Tibial nerve (tissue), 4 donors: ENCODE measurements around the gene MTRF1L. TPM values are rescaled to one million over a fixed set of nuclear protein-coding genes. Genes with fewer than 3 reads are reported as not detected.

Experiments used
- DNase-seq, 2 donors: peaks; one replicate each; pipeline ENCODE4 v3.0.0-alpha.2; 2019; ENCODE audit warnings: low spot score in 2 of 2
- H3K27ac ChIP-seq, 4 donors: fragments of 200-600 bp; sonication (generic) in 3 of 4; one replicate each; pipeline ENCODE4 v1.5.1; 2017 to 2019; ENCODE audit warnings: mild to moderate bottlenecking in 1 of 4
- H3K27me3 ChIP-seq, 2 donors: fragments of 200-600 bp; sonication (generic) in 1 of 2; one replicate each; pipeline versions ENCODE4 v1.5.1 to v1.6.0; 2017 to 2019
- H3K36me3 ChIP-seq, 3 donors: fragments of 200-600 bp; sonication (generic); one replicate each; pipeline ENCODE4 v1.5.1; 2018 to 2019
- H3K4me1 ChIP-seq, 4 donors: fragments of 200-600 bp; sonication (generic) in 3 of 4; one replicate each; pipeline ENCODE4 v1.5.1; 2017 to 2019
- H3K4me3 ChIP-seq, 4 donors: fragments of 200-600 bp; sonication (generic) in 3 of 4; one replicate each; pipeline ENCODE4 v1.5.1; 2017 to 2019; ENCODE audit warnings: mild to moderate bottlenecking in 1 of 4, moderate library complexity in 1 of 4
- H3K9me3 ChIP-seq, 4 donors: fragments of 200-600 bp; sonication (generic) in 3 of 4; one replicate each; pipeline ENCODE4 v1.5.1; 2017 to 2019
- EP300 ChIP-seq, 2 donors: sonication (generic); formaldehyde crosslinking; IDR thresholded peaks; one replicate each; pipeline ENCODE4 v1.6.1; 2017; ENCODE audit warnings: antibody characterized with exemption in 2 of 2, mild to moderate bottlenecking in 1 of 2
- POLR2A ChIP-seq, 2 donors: fragments of 450-650 bp; IDR thresholded peaks; one replicate each; pipeline ENCODE4 v1.6.1; 2017; ENCODE audit warnings: antibody characterized with exemption in 2 of 2, mild to moderate bottlenecking in 2 of 2, moderate library complexity in 2 of 2
- WGBS, 2 donors: methylation state at CpG; one replicate each; pipeline ENCODE4 v1.1.5; 2018; 5-methylcytosine and 5-hydroxymethylcytosine counted together
- total RNA-seq, 4 donors: library from RNA; depleted of rRNA; stranded (reverse); fragments of >200 nt; gene quantifications; one replicate each; pipeline ENCODE4 v1.1.0, GENCODE V29; 2016
- TF ChIP-seq, protein P1 (sequence below), 5 experiments: fragments of 200-600 bp in 3 of 5; fragments of 450-650 bp in 2 of 5; sonication (generic) in 3 of 5; IDR thresholded peaks; one replicate each; pipeline ENCODE4 v1.5.1; 2016 to 2019; ENCODE audit warnings: antibody characterized with exemption in 5 of 5, mild to moderate bottlenecking in 3 of 5, moderate library complexity in 2 of 5

Gene MTRF1L
- total RNA-seq, 4 donors from 2014 or later = 10.6 to 22.3 (median 12.4) TPM

- peaks cover 0 to 28% (median 25%) of the 10 kb centered on the region in 4 donors for H3K4me1 ChIP-seq
- WGBS, 2 donors = 0% methylated on average over 38 of the region's 38 CpGs
- peaks cover 0 to 8% (median 0%) of the 10 kb centered on the region in 3 donors for H3K36me3 ChIP-seq
- peak overlapping the region; percentile 52 to 87 (median 70) for H3K4me3 ChIP-seq
- DNase-seq = peak; percentile 84 to 85
- no peaks in the 10 kb centered on the region for H3K27me3 ChIP-seq
- H3K9me3 ChIP-seq = no peaks in the 10 kb centered on the region
- no peak for TF ChIP-seq POLR2A (IDR thresholded peaks at IDR 0.05)
- TF ChIP-seq, protein P1, sequence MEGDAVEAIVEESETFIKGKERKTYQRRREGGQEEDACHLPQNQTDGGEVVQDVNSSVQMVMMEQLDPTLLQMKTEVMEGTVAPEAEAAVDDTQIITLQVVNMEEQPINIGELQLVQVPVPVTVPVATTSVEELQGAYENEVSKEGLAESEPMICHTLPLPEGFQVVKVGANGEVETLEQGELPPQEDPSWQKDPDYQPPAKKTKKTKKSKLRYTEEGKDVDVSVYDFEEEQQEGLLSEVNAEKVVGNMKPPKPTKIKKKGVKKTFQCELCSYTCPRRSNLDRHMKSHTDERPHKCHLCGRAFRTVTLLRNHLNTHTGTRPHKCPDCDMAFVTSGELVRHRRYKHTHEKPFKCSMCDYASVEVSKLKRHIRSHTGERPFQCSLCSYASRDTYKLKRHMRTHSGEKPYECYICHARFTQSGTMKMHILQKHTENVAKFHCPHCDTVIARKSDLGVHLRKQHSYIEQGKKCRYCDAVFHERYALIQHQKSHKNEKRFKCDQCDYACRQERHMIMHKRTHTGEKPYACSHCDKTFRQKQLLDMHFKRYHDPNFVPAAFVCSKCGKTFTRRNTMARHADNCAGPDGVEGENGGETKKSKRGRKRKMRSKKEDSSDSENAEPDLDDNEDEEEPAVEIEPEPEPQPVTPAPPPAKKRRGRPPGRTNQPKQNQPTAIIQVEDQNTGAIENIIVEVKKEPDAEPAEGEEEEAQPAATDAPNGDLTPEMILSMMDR (IDR thresholded peaks at IDR 0.05) = peak in 1 of 5 experiments; percentile 11
- peak in 1 of 2 donors; percentile 39 for TF ChIP-seq EP300 (IDR thresholded peaks at IDR 0.05)
- H3K27ac ChIP-seq = peak overlapping the region; percentile 83 to 95 (median 90)
These were observed 18.6 kb downstream of the MTRF1L start for GRCh38 chr6:152983637-152984512.

DNA sequence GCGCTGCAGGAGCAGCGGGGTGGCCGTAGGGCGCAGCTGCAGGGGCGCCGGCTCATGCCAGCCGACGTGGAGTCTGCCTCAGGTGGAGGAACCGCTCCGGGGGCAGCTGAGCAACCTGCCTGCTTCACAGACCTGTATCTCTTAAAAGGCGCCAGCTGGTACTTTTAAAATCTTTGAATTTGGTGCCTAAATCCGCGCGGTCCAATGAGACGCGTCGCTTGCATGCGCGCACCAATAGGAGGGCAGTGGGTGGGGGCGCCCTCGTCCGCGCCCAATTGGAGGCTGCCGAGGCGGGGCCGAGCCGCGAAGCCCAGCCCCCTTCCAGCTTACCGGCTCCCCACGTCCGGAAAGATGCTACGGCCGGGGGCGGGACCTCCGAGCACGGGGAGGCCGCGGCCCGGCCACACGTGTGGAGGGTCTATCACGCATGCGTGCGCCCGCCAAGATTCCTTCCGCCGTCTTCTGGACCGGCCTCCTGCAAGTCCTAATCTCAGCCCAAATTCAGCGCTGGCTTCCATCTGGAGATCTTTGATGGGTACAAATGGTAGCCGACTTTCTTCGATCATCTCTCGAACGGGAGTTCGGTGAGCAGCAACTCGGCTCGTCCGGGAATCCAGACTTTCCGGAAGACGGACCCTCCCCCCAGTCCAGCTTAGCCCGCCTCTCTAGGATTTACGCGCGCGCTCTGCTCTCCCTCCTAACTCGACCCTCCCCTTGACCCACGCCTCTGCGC, 19.4 kb downstream of the MTRF1L start, which contains the start of gene FBXO5:
TSS of gene FBXO5 (minus strand) at position 138 of the 733 bp plus-strand sequence. CDS start at position 56, 82 bp downstream.
- Histone ChIP-seq H3K9me3 (no peaks in the 10 kb centered on the region), H3K27me3 (no peaks in the 10 kb centered on the region), H3K36me3 (peaks cover 0 to 8% (median 0%) of the 10 kb centered on the region in 3 donors), H3K27ac (peak within 1 kb of the TSS; percentile 83 to 95 (median 90)), H3K4me3 (peak within 1 kb of the TSS; percentile 52 to 87 (median 70)), H3K4me1 (peaks cover 0 to 28% (median 25%) of the 10 kb centered on the region in 4 donors)
- 0 to 1% methylated on average over 41 to 49 of the region's 66 CpGs for WGBS, 2 donors
- DNase-seq = peak; percentile 93 to 94
- TF ChIP-seq, protein P1 (IDR thresholded peaks at IDR 0.05) = peak in 1 of 5 experiments; percentile 15
- peak; percentile 75 to 82 for TF ChIP-seq EP300 (IDR thresholded peaks at IDR 0.05)
- TF ChIP-seq POLR2A (IDR thresholded peaks at IDR 0.05) = peak in 1 of 2 donors; percentile 58

DNA sequence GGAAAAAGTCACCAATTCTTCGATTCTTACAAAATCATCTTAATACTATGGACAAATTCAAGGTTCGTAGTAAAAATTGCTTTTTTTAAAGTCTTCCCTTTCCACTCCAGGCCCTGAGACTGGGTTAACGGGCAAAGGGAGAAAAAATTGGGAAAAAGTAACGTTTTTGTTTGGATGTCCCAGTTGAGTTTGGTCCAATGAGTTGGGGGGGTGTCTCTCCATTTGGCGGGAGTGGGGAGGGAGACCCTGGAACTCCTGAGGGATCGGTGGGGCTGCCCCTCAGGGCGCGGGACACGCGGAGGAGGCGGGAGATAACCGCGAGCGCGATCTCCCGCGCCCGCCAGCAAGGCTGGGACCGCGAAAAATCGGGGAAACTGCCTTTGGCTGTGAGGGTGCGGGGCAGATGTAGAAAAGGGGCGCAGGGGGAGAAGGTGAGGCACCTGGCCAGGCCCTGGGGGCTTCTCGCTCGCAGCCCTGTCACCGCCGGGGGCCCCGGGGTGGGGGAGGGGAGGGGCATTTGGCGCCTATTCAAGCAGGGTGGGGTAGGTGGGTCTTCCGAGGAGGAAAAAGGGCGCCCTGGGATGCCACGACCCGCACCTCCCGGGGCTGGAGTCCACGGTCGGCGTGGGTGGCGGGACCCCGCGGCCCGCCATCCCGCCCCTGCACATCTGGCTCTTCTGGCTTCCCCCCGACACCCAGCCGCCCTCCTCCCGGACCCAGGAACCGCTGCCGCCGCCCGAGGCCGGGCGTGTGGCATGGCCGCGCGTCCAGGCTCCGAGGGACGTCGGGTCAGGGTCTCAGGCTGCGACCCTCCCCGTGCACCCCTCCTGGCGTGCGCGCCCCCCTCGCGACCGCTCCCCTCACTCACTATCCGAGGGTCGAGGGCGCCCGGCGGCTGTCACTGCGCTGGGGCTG, 20.3 kb downstream of the MTRF1L start:
- DNase-seq = no peak
- peaks cover 0 to 28% (median 25%) of the 10 kb centered on the region in 4 donors for H3K4me1 ChIP-seq
- WGBS, 2 donors = 5 to 9% methylated on average over 27 to 49 of the region's 71 CpGs
- H3K9me3 ChIP-seq = no peaks in the 10 kb centered on the region
- H3K36me3 ChIP-seq = peaks cover 0 to 8% (median 0%) of the 10 kb centered on the region in 3 donors
- peak overlapping the region; percentile 52 to 87 (median 70) for H3K4me3 ChIP-seq
- H3K27me3 ChIP-seq = no peaks in the 10 kb centered on the region
- no peak for TF ChIP-seq POLR2A (IDR thresholded peaks at IDR 0.05)
- TF ChIP-seq EP300 (IDR thresholded peaks at IDR 0.05) = no peak
- TF ChIP-seq, protein P1 (IDR thresholded peaks at IDR 0.05) = no peak
- no peak overlapping the region for H3K27ac ChIP-seq

- WGBS, 2 donors = 28 to 31% methylated on average over 2 of the region's 2 CpGs
These were observed 21.3 kb downstream of the MTRF1L start for GRCh38 chr6:152981219-152981618.

More at GRCh38 chr6:152981219-152981618, 21.3 kb downstream of the MTRF1L start:
- no peak for DNase-seq
- Histone ChIP-seq H3K4me3 (no peak overlapping the region), H3K36me3 (peaks cover 0 to 4% (median 0%) of the 10 kb centered on the region in 3 donors), H3K9me3 (no peaks in the 10 kb centered on the region), H3K4me1 (peaks cover 0 to 28% (median 25%) of the 10 kb centered on the region in 4 donors), H3K27ac (no peak overlapping the region), H3K27me3 (no peaks in the 10 kb centered on the region)
- TF ChIP-seq EP300 (IDR thresholded peaks at IDR 0.05) (no peak), POLR2A (IDR thresholded peaks at IDR 0.05) (no peak)
- TF ChIP-seq, protein P1 (IDR thresholded peaks at IDR 0.05) = no peak
